CD4-positive, alpha-beta memory T cell (primary cell): ENCODE results near the gene TSSC4. TPM values are rescaled to one million over a fixed set of nuclear protein-coding genes. Genes with fewer than 3 reads are reported as not detected.

Source experiments
- CTCF ChIA-PET: fragments of 350-600 bp; sonication (Branson Sonifier 250); formaldehyde crosslinking; loops from one replicate; lab custom pipeline; 2021; ENCODE audit warnings: inconsistent platforms; ENCODE audit not compliant: partially characterized antibody; lab: Charles Lee
- POLR2A ChIA-PET: fragments of 350-600 bp; sonication (Branson Sonifier 250); formaldehyde crosslinking; loops from one replicate; lab custom pipeline; 2021; ENCODE audit not compliant: partially characterized antibody; lab: Charles Lee
- DNase-seq, 5 donors: peaks; one replicate each; pipeline versions ENCODE4 v3.0.0 to v3.0.0-alpha.2; 2020 to 2022; ENCODE audit warnings: mixed read lengths in 1 of 5
- H3K27ac ChIP-seq: one replicate; pipeline ENCODE4 v1.7.0; 2013; ENCODE audit warnings: low read depth, low read length
- H3K27me3 ChIP-seq: 2 replicates; pipeline ENCODE4 v1.7.0; 2013; ENCODE audit warnings: mild to moderate bottlenecking, low read length, moderate library complexity; ENCODE audit not compliant: insufficient read depth
- H3K36me3 ChIP-seq: 2 replicates; pipeline ENCODE4 v1.7.0; 2013; ENCODE audit warnings: mild to moderate bottlenecking, low read length, moderate library complexity; ENCODE audit not compliant: insufficient read depth
- H3K4me1 ChIP-seq: 2 replicates; pipeline ENCODE4 v1.7.0; 2013; ENCODE audit warnings: mild to moderate bottlenecking, low read length, moderate library complexity; ENCODE audit not compliant: insufficient read depth
- H3K4me3 ChIP-seq, 2 donors: one replicate each; pipeline ENCODE4 v1.7.0; 2013; ENCODE audit warnings: low read length in 2 of 2, mild to moderate bottlenecking in 1 of 2
- H3K9me3 ChIP-seq, 2 donors: one replicate each; pipeline ENCODE4 v1.7.0; 2013; ENCODE audit warnings: low read length in 2 of 2, control low read depth in 1 of 2; ENCODE audit not compliant: control insufficient read depth in 1 of 2
- H3K27ac Mint-ChIP-seq, 7 donors: one replicate each; pipeline ENCODE4 v1.8.0; 2020 to 2021; ENCODE audit warnings: mixed read lengths in 7 of 7, mild to moderate bottlenecking in 6 of 7, inconsistent platforms in 3 of 7, moderate library complexity in 3 of 7
- H3K27me3 Mint-ChIP-seq, 2 donors: one replicate each; pipeline ENCODE4 v1.8.0; 2020 to 2021; ENCODE audit warnings: mixed read lengths in 2 of 2
- H3K36me3 Mint-ChIP-seq, 2 donors: one replicate each; pipeline ENCODE4 v1.8.0; 2020 to 2021; ENCODE audit warnings: mixed read lengths in 2 of 2, inconsistent platforms in 1 of 2, mild to moderate bottlenecking in 1 of 2
- H3K4me1 Mint-ChIP-seq, 4 donors: one replicate each; pipeline ENCODE4 v1.8.0; 2020 to 2021; ENCODE audit warnings: mixed read lengths in 4 of 4, mild to moderate bottlenecking in 1 of 4
- H3K4me3 Mint-ChIP-seq, 8 donors: one replicate each; pipeline ENCODE4 v1.8.0; 2020 to 2021; ENCODE audit warnings: mixed read lengths in 8 of 8, mild to moderate bottlenecking in 7 of 8, moderate library complexity in 6 of 8, inconsistent platforms in 3 of 8
- H3K9me3 Mint-ChIP-seq, 8 donors: one replicate each; pipeline ENCODE4 v1.8.0; 2020 to 2021; ENCODE audit warnings: mixed read lengths in 8 of 8, mild to moderate bottlenecking in 5 of 8, inconsistent platforms in 3 of 8, moderate library complexity in 1 of 8
- intact Hi-C: fragments of 100-400 bp; cut with micrococcal nuclease; formaldehyde crosslinking; loops from one replicate; pipeline ENCODE4 v1.15.1; 2023
- polyA plus RNA-seq, 2 donors: library from polyadenylated mRNA; unstranded; fragments of 300-500 nt; fragmentation: Illumina TruSeq; gene quantifications; one replicate each; pipeline ENCODE4 v1.2.3, GENCODE V29; 2021
- total RNA-seq, 2 experiments: library from RNA; stranded (reverse); gene quantifications; one replicate each; pipeline ENCODE4 v1.2.3, GENCODE V29; 2021

The TSSC4 gene
- total and polyA plus RNA-seq, 4 experiments from 2014 or later: 54.6 to 79.8 (median 62.2) TPM

DNA sequence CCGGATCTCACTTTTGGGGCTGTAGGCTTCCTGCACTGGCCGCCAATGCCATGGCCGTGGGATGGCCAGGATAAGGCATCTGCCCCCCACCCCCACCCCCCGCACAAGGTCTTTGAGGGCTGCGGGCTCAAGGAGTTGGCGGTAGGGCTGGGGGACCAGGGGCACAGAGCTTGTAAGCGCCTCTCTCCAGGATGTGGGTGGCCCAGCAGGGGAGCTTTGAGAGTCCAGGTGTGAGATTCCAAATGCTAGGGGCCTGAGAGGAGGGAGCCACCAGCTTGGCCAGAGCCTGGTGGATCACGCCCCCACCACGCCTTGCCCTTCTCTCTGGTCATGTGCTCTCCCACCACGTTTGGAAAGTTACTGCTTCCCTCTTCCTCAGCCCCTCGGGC lies 18.4 kb upstream of the TSSC4 start:
- peaks cover 0 to 3% of the 10 kb centered on the region in 2 donors for H3K36me3 Mint-ChIP-seq
- DNase-seq: peak in 1 of 5 donors; percentile 27
- Histone ChIP-seq H3K4me3 (no peak overlapping the region), H3K27ac (no peak overlapping the region), H3K27me3 (no peaks in the 10 kb centered on the region), H3K4me1 (peaks cover 71% of the 10 kb centered on the region), H3K36me3 (no peaks in the 10 kb centered on the region), H3K9me3 (no peaks in the 10 kb centered on the region)
- CTCF ChIA-PET: interaction anchor here (1.6 kb wide), 1 partner anchor 80 kb away, joined by 3 read pairs; no protein-coding TSS in a partner anchor
- intact Hi-C loops: no loop called here
- peaks cover 21 to 81% (median 56%) of the 10 kb centered on the region in 4 donors for H3K4me1 Mint-ChIP-seq
- H3K27me3 Mint-ChIP-seq: no peaks in the 10 kb centered on the region
- POLR2A ChIA-PET: no interaction called here
- H3K9me3 Mint-ChIP-seq: peaks cover 0 to 2% (median 0%) of the 10 kb centered on the region in 8 donors
- H3K4me3 Mint-ChIP-seq: peak overlapping the region in 1 of 8 donors; percentile 17
- peak overlapping the region in 3 of 7 donors; percentile 7 to 70 (median 41) for H3K27ac Mint-ChIP-seq

GRCh38 chr11:2382936-2383851 lies 17.4 kb upstream of the TSSC4 start:
- Histone ChIP-seq H3K36me3 (no peaks in the 10 kb centered on the region), H3K4me3 (no peak overlapping the region), H3K27ac (no peak overlapping the region), H3K9me3 (no peaks in the 10 kb centered on the region), H3K4me1 (peaks cover 79% of the 10 kb centered on the region), H3K27me3 (no peaks in the 10 kb centered on the region)
- ChIA-PET POLR2A (no interaction called here), CTCF (interaction anchor here (1.3 to 1.6 kb wide), 2 partner anchors 42 to 81 kb away, joined by 3 read pairs; no protein-coding TSS in a partner anchor)
- peaks cover 24 to 87% (median 60%) of the 10 kb centered on the region in 4 donors for H3K4me1 Mint-ChIP-seq
- H3K36me3 Mint-ChIP-seq: peaks cover 0 to 5% of the 10 kb centered on the region in 2 donors
- peak in 1 of 5 donors; percentile 41 for DNase-seq
- intact Hi-C loops: no loop called here
- peak overlapping the region in 2 of 8 donors; percentile 35 to 51 for H3K4me3 Mint-ChIP-seq
- no peaks in the 10 kb centered on the region for H3K27me3 Mint-ChIP-seq
- H3K27ac Mint-ChIP-seq: peak overlapping the region in 6 of 7 donors; percentile 13 to 89 (median 73)
- peaks cover 0 to 2% (median 0%) of the 10 kb centered on the region in 8 donors for H3K9me3 Mint-ChIP-seq

- no peaks in the 10 kb centered on the region for H3K36me3 ChIP-seq
- CTCF ChIA-PET: interaction anchor here (1.2 to 1.3 kb wide), 2 partner anchors 41 to 504 kb away, joined by 3 read pairs; no protein-coding TSS in a partner anchor
- Mint-ChIP-seq H3K27ac (peak overlapping the region in 5 of 7 donors; percentile 11 to 76 (median 70)), H3K4me1 (peaks cover 23 to 84% (median 57%) of the 10 kb centered on the region in 4 donors), H3K9me3 (peaks cover 0 to 2% (median 0%) of the 10 kb centered on the region in 8 donors), H3K36me3 (peaks cover 0 to 5% of the 10 kb centered on the region in 2 donors), H3K27me3 (no peaks in the 10 kb centered on the region), H3K4me3 (peak overlapping the region in 4 of 8 donors; percentile 13 to 73 (median 38))
- no peaks in the 10 kb centered on the region for H3K9me3 ChIP-seq
- POLR2A ChIA-PET: no interaction called here
- intact Hi-C loops: no loop called here
- no peaks in the 10 kb centered on the region for H3K27me3 ChIP-seq
- no peak overlapping the region for H3K27ac ChIP-seq
- peak in 4 of 5 donors; percentile 24 to 48 (median 32) for DNase-seq
- H3K4me3 ChIP-seq: no peak overlapping the region
- H3K4me1 ChIP-seq: peaks cover 79% of the 10 kb centered on the region
Measured at GRCh38 chr11:2383852-2384804, 16.4 kb upstream of the TSSC4 start.

DNA sequence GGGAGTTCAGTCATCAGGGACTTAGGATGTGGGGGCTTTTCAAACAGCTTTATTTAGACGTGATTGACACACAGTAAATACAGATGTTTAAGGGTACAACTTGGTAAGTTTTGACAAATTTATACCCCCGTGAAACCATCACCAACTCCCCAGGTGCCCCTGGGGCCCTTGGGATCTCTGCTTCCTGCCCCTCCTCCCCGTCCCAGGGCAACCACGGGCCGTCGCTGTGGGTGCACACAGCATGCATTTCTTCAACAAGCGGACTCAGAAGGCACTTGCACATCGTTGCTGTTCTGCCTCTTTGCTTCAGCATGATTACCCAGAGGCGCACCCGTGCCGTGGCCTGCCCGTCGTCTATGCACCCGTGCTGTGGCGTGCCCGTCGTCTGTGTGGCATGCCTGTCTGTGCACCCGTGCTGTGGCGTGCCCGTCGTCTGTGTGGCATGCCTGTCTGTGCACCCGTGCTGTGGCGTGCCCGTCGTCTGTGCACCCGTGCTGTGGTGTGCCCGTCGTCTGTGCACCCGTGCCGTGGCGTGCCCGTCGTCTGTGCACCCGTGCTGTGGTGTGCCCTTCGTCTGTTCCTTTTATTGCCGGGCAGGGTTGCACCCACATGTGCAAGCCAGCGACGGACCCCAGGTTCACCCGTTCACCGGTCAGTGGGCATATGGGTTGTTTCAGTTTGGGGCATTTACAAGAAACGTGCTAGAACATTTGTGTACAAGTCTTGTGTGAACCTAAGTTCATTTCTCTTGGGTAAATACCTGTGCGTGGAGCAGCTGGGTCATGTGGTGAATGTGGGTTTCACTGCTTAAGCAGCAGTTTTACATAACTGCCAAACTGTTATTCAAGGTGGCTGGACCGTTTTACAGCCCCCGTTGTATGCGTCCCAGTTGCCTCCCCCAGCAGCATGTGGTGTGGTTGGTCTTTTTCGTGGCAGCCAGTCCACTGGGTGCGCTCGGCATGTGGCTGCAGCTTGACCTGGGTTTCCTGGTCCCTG lies 15.1 kb upstream of the TSSC4 start:
- H3K4me3 ChIP-seq: no peak overlapping the region
- H3K36me3 ChIP-seq: no peaks in the 10 kb centered on the region
- POLR2A ChIA-PET: interaction anchor here (2.7 to 3.3 kb wide), 2 partner anchors 9 to 83 kb away, joined by 16 to 50 read pairs; partner anchors contain the start of genes C11orf21, CD81 and TSPAN32
- H3K36me3 Mint-ChIP-seq: peaks cover 6 to 13% of the 10 kb centered on the region in 2 donors
- peaks cover 26 to 90% (median 59%) of the 10 kb centered on the region in 4 donors for H3K4me1 Mint-ChIP-seq
- no peaks in the 10 kb centered on the region for H3K27me3 ChIP-seq
- no peaks in the 10 kb centered on the region for H3K9me3 ChIP-seq
- peaks cover 77% of the 10 kb centered on the region for H3K4me1 ChIP-seq
- intact Hi-C loops: no loop called here
- H3K27ac Mint-ChIP-seq: peak overlapping the region; percentile 43 to 85 (median 77)
- H3K27ac ChIP-seq: no peak overlapping the region
- CTCF ChIA-PET: interaction anchor here (2.4 kb wide), 1 partner anchor 8 kb away, joined by 9 read pairs; no protein-coding TSS in a partner anchor
- peak overlapping the region in 7 of 8 donors; percentile 11 to 76 (median 46) for H3K4me3 Mint-ChIP-seq
- H3K27me3 Mint-ChIP-seq: no peaks in the 10 kb centered on the region
- peak in 1 of 5 donors; percentile 33 for DNase-seq
- H3K9me3 Mint-ChIP-seq: peaks cover 0 to 2% (median 0%) of the 10 kb centered on the region in 8 donors

DNA sequence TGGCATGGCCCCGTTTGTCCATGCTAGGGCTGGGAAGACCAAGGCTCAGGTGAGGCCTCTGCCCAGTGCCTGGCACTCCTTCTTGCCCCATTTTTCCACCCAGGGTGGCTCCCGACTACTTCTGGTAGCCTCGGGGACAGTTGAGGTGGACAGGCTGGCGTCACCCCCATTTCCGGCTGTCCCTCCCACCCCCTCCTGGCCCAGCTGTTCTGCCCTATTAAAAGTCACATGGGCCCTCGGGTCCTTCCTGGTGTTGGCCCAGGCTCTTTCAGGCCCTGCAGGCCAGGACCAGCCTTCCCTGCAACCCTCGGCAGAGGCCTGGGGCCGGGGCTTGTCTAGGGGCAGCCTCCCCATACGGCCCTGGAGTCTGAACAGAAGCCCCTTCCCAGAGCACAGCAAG lies 14.0 kb upstream of the TSSC4 start:
- intact Hi-C loops: no loop called here
- no peak overlapping the region for H3K4me3 ChIP-seq
- no peak overlapping the region for H3K27ac ChIP-seq
- peak in 1 of 5 donors; percentile 12 for DNase-seq
- peaks cover 71% of the 10 kb centered on the region for H3K4me1 ChIP-seq
- no peaks in the 10 kb centered on the region for H3K27me3 Mint-ChIP-seq
- no peaks in the 10 kb centered on the region for H3K27me3 ChIP-seq
- no peaks in the 10 kb centered on the region for H3K36me3 ChIP-seq
- H3K9me3 ChIP-seq: no peaks in the 10 kb centered on the region
- peaks cover 6 to 13% of the 10 kb centered on the region in 2 donors for H3K36me3 Mint-ChIP-seq
- peaks cover 24 to 79% (median 53%) of the 10 kb centered on the region in 4 donors for H3K4me1 Mint-ChIP-seq
- ChIA-PET POLR2A (interaction anchor here (1.1 to 4.5 kb wide), 5 partner anchors 10 to 85 kb away, joined by 4 to 50 read pairs (median 16); partner anchors contain the start of genes C11orf21, CD81, TSPAN32 and TSSC4), CTCF (interaction anchor here (0.9 to 3.5 kb wide), 5 partner anchors 9 to 82 kb away, joined by 3 to 17 read pairs (median 7); partner anchors contain the start of gene TSSC4)
- peak overlapping the region in 5 of 7 donors; percentile 42 to 81 (median 70) for H3K27ac Mint-ChIP-seq
- peak overlapping the region in 3 of 8 donors; percentile 46 to 62 (median 62) for H3K4me3 Mint-ChIP-seq
- H3K9me3 Mint-ChIP-seq: peaks cover 0 to 2% (median 0%) of the 10 kb centered on the region in 8 donors
